Activated CD8-positive, alpha-beta T cell treated with anti-CD3 and anti-CD28 coated beads for 36 hours (primary cell): ENCODE data around the gene MCM6. TPM values are rescaled to one million over a fixed set of nuclear protein-coding genes. Genes with fewer than 3 reads are reported as not detected.

Experiments
- ATAC-seq: fragments of 200-7000 bp; cut with Tn5 transposase; one replicate; pipeline ENCODE4 v1.10.0; 2021; ENCODE audit warnings: mild to moderate bottlenecking, moderate library complexity
- CTCF ChIA-PET: fragments of 350-600 bp; sonication (Branson Sonifier 250); formaldehyde crosslinking; loops from one replicate; lab custom pipeline; 2021; ENCODE audit warnings: antibody characterized with exemption; lab: Charles Lee
- POLR2A ChIA-PET: fragments of 350-600 bp; sonication (Branson Sonifier 250); formaldehyde crosslinking; loops from one replicate; lab custom pipeline; 2021; ENCODE audit warnings: antibody characterized with exemption; lab: Charles Lee
- DNase-seq: peaks from one replicate; pipeline ENCODE4 v3.0.0-alpha.2; 2020
- H3K27ac Mint-ChIP-seq: one replicate; pipeline ENCODE4 v1.8.0; 2021; ENCODE audit warnings: mild to moderate bottlenecking, mixed read lengths
- H3K27me3 Mint-ChIP-seq: one replicate; pipeline ENCODE4 v1.8.0; 2021; ENCODE audit warnings: mixed read lengths
- H3K36me3 Mint-ChIP-seq: one replicate; pipeline ENCODE4 v1.8.0; 2021; ENCODE audit warnings: low read depth, mixed read lengths
- H3K4me1 Mint-ChIP-seq: one replicate; pipeline ENCODE4 v1.8.0; 2021; ENCODE audit warnings: low read depth, mixed read lengths
- H3K4me3 Mint-ChIP-seq: one replicate; pipeline ENCODE4 v1.8.0; 2021; ENCODE audit warnings: mild to moderate bottlenecking, moderate library complexity, mixed read lengths
- H3K9me3 Mint-ChIP-seq: one replicate; pipeline ENCODE4 v1.8.0; 2021; ENCODE audit warnings: mixed read lengths
- CTCF ChIP-seq: fragments of 200-600 bp; IDR thresholded peaks from one replicate; pipeline ENCODE4 v1.8.0; 2022; ENCODE audit warnings: antibody characterized with exemption, mild to moderate bottlenecking
- intact Hi-C: fragments of 100-400 bp; cut with micrococcal nuclease; formaldehyde crosslinking; loops from one replicate; pipeline ENCODE4 v1.10.0; 2022
- total RNA-seq, 2 experiments: library from RNA; stranded (reverse); gene quantifications; one replicate each; pipeline ENCODE4 v1.2.3, GENCODE V29; 2021

Gene MCM6
- total RNA-seq, 2 experiments from 2014 or later, result 229 to 234 TPM

- POLR2A ChIA-PET, result interaction anchor here (0.6 to 2.4 kb wide), 29 partner anchors 8 to 487 kb away, joined by 3 to 15 read pairs (median 4); partner anchors contain the start of gene LCT
- Mint-ChIP-seq H3K9me3 (no peaks in the 10 kb centered on the region), H3K4me1 (peaks cover 41% of the 10 kb centered on the region), H3K36me3 (peaks cover 50% of the 10 kb centered on the region), H3K4me3 (peak overlapping the region; percentile 82), H3K27ac (peak overlapping the region; percentile 99), H3K27me3 (no peaks in the 10 kb centered on the region)
- TF ChIP-seq CTCF, result no peak
- intact Hi-C loops, result no loop called here
- DNase-seq, result peak; percentile 89
- CTCF ChIA-PET, result interaction anchor here (0.6 to 1.9 kb wide), 5 partner anchors 18 to 509 kb away, joined by 3 to 6 read pairs (median 4); no protein-coding TSS in a partner anchor
- ATAC-seq, result peak; percentile 81
These were observed 665 bp downstream of the MCM6 start for GRCh38 chr2:135875491-135876065.

- ATAC-seq, result no peak
- Mint-ChIP-seq H3K4me3 (peak overlapping the region; percentile 82), H3K36me3 (peaks cover 57% of the 10 kb centered on the region), H3K27me3 (no peaks in the 10 kb centered on the region), H3K27ac (peak overlapping the region; percentile 99), H3K9me3 (no peaks in the 10 kb centered on the region), H3K4me1 (peaks cover 45% of the 10 kb centered on the region)
- ChIA-PET POLR2A (interaction anchor here (0.6 to 2.4 kb wide), 26 partner anchors 8 to 488 kb away, joined by 3 to 15 read pairs (median 4); partner anchors contain the start of gene LCT), CTCF (interaction anchor here (0.6 to 0.9 kb wide), 4 partner anchors 17 to 77 kb away, joined by 3 to 5 read pairs (median 4); no protein-coding TSS in a partner anchor)
- intact Hi-C loops, result no loop called here
- TF ChIP-seq CTCF, result no peak
- DNase-seq, result no peak
These were observed 1.4 kb downstream of the MCM6 start for GRCh38 chr2:135874777-135875365.

GRCh38 chr2:135870571-135870970 is 5.7 kb downstream of the MCM6 start:
- no peaks in the 10 kb centered on the region for H3K27me3 Mint-ChIP-seq
- no peak for TF ChIP-seq CTCF
- intact Hi-C loops, result no loop called here
- peak overlapping the region; percentile 55 for H3K27ac Mint-ChIP-seq
- DNase-seq (no peak), ATAC-seq (peak; percentile 52)
- POLR2A ChIA-PET, result interaction anchor here (0.6 to 1.6 kb wide), 11 partner anchors 11 to 511 kb away, joined by 3 to 10 read pairs (median 3); no protein-coding TSS in a partner anchor
- no peak overlapping the region for H3K4me3 Mint-ChIP-seq
- peaks cover 94% of the 10 kb centered on the region for H3K36me3 Mint-ChIP-seq
- no peaks in the 10 kb centered on the region for H3K9me3 Mint-ChIP-seq
- H3K4me1 Mint-ChIP-seq, result peaks cover 52% of the 10 kb centered on the region
- CTCF ChIA-PET, result interaction anchor here (0.7 to 1.5 kb wide), 3 partner anchors 12 to 514 kb away, joined by 3 to 4 read pairs (median 3); no protein-coding TSS in a partner anchor

GRCh38 chr2:135863233-135863632 is 13.0 kb downstream of the MCM6 start:
- Mint-ChIP-seq H3K9me3 (no peaks in the 10 kb centered on the region), H3K27me3 (no peaks in the 10 kb centered on the region), H3K4me3 (no peak overlapping the region), H3K36me3 (peaks cover 76% of the 10 kb centered on the region), H3K4me1 (peaks cover 18% of the 10 kb centered on the region), H3K27ac (no peak overlapping the region)
- no peak for DNase-seq
- CTCF ChIA-PET, result no interaction called here
- no peak for ATAC-seq
- TF ChIP-seq CTCF, result no peak
- intact Hi-C loops, result no loop called here
- POLR2A ChIA-PET, result interaction anchor here (1.0 to 1.6 kb wide), 5 partner anchors 8 to 72 kb away, joined by 3 to 8 read pairs (median 5); no protein-coding TSS in a partner anchor
